ENCODE data around the gene DCLRE1C. TPM values are rescaled to one million over a fixed set of nuclear protein-coding genes. Genes with fewer than 3 reads are reported as not detected.

Gene DCLRE1C
- total and polyA plus RNA-seq, 9 of the 15 experiments (the other 6 are each of a cell fraction or from before 2014, with no cell fraction given) = 8.8 to 22.2 (median 13.9) TPM

DNA sequence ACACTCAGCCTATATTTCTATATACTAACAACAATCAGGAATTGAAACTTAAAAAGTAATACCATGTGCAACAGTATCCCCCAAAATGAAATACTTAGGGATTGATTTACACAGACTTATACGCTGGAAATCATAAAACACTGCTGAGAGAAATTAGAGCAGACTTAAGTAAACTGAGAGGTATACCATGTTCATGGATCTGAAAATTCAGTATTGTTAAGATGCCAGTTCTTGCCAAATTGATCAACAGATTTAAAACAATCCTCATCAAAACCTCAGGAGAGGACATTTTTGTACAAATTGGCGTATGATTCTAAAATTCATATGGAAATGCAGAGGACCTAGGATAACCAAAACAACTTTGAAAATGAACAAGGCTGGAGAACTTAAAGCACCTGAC lies 37.3 kb downstream of the DCLRE1C start (continued):
- TF ChIP-seq NR4A1 (CRISPR knock-in tag; IDR thresholded peaks at IDR 0.05) (no peak), NR4A1 (tag; IDR thresholded peaks at IDR 0.05) (no peak), E2F6 (IDR thresholded peaks at IDR 0.05; ENCODE audit: borderline replicate concordance in 1 of 2, extremely low read depth in 1 of 2, insufficient read depth in 1 of 2, insufficient read length in 1 of 2, low read depth in 1 of 2, low read length in 1 of 2, poor library complexity in 1 of 2, severe bottlenecking in 1 of 2) (no peak), ZNF398 (CRISPR knock-in tag; IDR thresholded peaks at IDR 0.05) (no peak), ZNF740 (CRISPR knock-in tag; IDR thresholded peaks at IDR 0.05) (no peak), ZNF740 (tag; IDR thresholded peaks at IDR 0.05) (no peak), PURB (CRISPR knock-in tag; IDR thresholded peaks at IDR 0.05; ENCODE audit: low read depth) (no peak), ZNF551 (CRISPR knock-in tag; IDR thresholded peaks at IDR 0.05) (no peak), ZNF778 (CRISPR knock-in tag; IDR thresholded peaks at IDR 0.05) (no peak), ZNF197 (CRISPR knock-in tag; IDR thresholded peaks at IDR 0.05; ENCODE audit: low read depth) (no peak), MEF2A (IDR thresholded peaks at IDR 0.05; ENCODE audit: control insufficient read depth, low read depth, low read length) (no peak)
- TF ChIP-seq, protein P1, sequence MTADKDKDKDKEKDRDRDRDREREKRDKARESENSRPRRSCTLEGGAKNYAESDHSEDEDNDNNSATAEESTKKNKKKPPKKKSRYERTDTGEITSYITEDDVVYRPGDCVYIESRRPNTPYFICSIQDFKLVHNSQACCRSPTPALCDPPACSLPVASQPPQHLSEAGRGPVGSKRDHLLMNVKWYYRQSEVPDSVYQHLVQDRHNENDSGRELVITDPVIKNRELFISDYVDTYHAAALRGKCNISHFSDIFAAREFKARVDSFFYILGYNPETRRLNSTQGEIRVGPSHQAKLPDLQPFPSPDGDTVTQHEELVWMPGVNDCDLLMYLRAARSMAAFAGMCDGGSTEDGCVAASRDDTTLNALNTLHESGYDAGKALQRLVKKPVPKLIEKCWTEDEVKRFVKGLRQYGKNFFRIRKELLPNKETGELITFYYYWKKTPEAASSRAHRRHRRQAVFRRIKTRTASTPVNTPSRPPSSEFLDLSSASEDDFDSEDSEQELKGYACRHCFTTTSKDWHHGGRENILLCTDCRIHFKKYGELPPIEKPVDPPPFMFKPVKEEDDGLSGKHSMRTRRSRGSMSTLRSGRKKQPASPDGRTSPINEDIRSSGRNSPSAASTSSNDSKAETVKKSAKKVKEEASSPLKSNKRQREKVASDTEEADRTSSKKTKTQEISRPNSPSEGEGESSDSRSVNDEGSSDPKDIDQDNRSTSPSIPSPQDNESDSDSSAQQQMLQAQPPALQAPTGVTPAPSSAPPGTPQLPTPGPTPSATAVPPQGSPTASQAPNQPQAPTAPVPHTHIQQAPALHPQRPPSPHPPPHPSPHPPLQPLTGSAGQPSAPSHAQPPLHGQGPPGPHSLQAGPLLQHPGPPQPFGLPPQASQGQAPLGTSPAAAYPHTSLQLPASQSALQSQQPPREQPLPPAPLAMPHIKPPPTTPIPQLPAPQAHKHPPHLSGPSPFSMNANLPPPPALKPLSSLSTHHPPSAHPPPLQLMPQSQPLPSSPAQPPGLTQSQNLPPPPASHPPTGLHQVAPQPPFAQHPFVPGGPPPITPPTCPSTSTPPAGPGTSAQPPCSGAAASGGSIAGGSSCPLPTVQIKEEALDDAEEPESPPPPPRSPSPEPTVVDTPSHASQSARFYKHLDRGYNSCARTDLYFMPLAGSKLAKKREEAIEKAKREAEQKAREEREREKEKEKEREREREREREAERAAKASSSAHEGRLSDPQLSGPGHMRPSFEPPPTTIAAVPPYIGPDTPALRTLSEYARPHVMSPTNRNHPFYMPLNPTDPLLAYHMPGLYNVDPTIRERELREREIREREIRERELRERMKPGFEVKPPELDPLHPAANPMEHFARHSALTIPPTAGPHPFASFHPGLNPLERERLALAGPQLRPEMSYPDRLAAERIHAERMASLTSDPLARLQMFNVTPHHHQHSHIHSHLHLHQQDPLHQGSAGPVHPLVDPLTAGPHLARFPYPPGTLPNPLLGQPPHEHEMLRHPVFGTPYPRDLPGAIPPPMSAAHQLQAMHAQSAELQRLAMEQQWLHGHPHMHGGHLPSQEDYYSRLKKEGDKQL (CRISPR knock-in tag; IDR thresholded peaks at IDR 0.05; ENCODE audit: borderline replicate concordance) = no peak
- TF ChIP-seq, protein P2, sequence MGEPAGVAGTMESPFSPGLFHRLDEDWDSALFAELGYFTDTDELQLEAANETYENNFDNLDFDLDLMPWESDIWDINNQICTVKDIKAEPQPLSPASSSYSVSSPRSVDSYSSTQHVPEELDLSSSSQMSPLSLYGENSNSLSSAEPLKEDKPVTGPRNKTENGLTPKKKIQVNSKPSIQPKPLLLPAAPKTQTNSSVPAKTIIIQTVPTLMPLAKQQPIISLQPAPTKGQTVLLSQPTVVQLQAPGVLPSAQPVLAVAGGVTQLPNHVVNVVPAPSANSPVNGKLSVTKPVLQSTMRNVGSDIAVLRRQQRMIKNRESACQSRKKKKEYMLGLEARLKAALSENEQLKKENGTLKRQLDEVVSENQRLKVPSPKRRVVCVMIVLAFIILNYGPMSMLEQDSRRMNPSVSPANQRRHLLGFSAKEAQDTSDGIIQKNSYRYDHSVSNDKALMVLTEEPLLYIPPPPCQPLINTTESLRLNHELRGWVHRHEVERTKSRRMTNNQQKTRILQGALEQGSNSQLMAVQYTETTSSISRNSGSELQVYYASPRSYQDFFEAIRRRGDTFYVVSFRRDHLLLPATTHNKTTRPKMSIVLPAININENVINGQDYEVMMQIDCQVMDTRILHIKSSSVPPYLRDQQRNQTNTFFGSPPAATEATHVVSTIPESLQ (CRISPR knock-in tag; IDR thresholded peaks at IDR 0.05) = no peak
